Osteoblast (primary cell): ENCODE measurements around the gene RCSD1. TPM values are rescaled to one million over a fixed set of nuclear protein-coding genes. Genes with fewer than 3 reads are reported as not detected.

Experiments
- DNase-seq: peaks from one replicate; pipeline ENCODE4 v3.0.0; 2011; ENCODE audit warnings: low spot score, mixed read lengths; ENCODE audit not compliant: insufficient read length; ENCODE audit errors: missing footprints
- H2AFZ ChIP-seq: 2 replicates; pipeline ENCODE4 v1.6.0; 2011; ENCODE audit warnings: mild to moderate bottlenecking, low read length
- H3K27ac ChIP-seq: 2 replicates; pipeline ENCODE4 v1.5.1; 2011; ENCODE audit warnings: mild to moderate bottlenecking, low read depth, low read length, moderate library complexity
- H3K27me3 ChIP-seq: 2 replicates; pipeline ENCODE4 v1.6.0; 2012; ENCODE audit warnings: mild to moderate bottlenecking, control low read depth, inconsistent platforms, low read length, moderate library complexity; ENCODE audit not compliant: insufficient read depth
- H3K36me3 ChIP-seq: 2 replicates; pipeline ENCODE4 v1.5.1; 2011; ENCODE audit warnings: mild to moderate bottlenecking, low read length, control low read depth, moderate library complexity; ENCODE audit not compliant: insufficient read depth
- H3K4me1 ChIP-seq: 2 replicates; pipeline ENCODE4 v1.5.1; 2011; ENCODE audit warnings: mild to moderate bottlenecking, low read length, control low read depth, moderate library complexity; ENCODE audit not compliant: insufficient read depth
- H3K4me2 ChIP-seq: 2 replicates; pipeline ENCODE4 v1.6.0; 2011; ENCODE audit warnings: mild to moderate bottlenecking, low read length; ENCODE audit not compliant: insufficient read depth
- H3K4me3 ChIP-seq: fragments of 200-600 bp; sonication (generic); 3 replicates; pipeline ENCODE4 v1.5.1; 2012; ENCODE audit warnings: mild to moderate bottlenecking, low read length, inconsistent platforms; ENCODE audit not compliant: insufficient read depth
- H3K79me2 ChIP-seq: 2 replicates; pipeline ENCODE4 v1.6.0; 2012; ENCODE audit warnings: mild to moderate bottlenecking, low read length, control low read depth, inconsistent platforms; ENCODE audit not compliant: insufficient read depth
- H3K9me3 ChIP-seq: 2 replicates; pipeline ENCODE4 v1.5.1; 2011; ENCODE audit warnings: low read depth, low read length, control low read depth
- H4K20me1 ChIP-seq: 2 replicates; pipeline ENCODE4 v1.6.0; 2012; ENCODE audit warnings: mild to moderate bottlenecking, low read length, control low read depth; ENCODE audit not compliant: insufficient read depth
- CTCF ChIP-seq: IDR thresholded peaks from 2 replicates; pipeline ENCODE4 v1.5.1; 2011; ENCODE audit warnings: mild to moderate bottlenecking, low read depth, low read length, moderate library complexity; ENCODE audit errors: extremely low read depth
- total RNA-seq: library from RNA; depleted of rRNA; stranded (reverse); fragments of >200 nt; gene quantifications from 2 replicates; pipeline ENCODE4 v1.2.3, GENCODE V29; 2012

Gene RCSD1
- total RNA-seq, 1 donor: under 0.01 TPM

- no peak for DNase-seq
- Histone ChIP-seq H3K79me2 (no peaks in the 10 kb centered on the region), H3K4me1 (no peaks in the 10 kb centered on the region), H4K20me1 (no peaks in the 10 kb centered on the region), H3K9me3 (no peaks in the 10 kb centered on the region), H3K27ac (no peak overlapping the region), H3K27me3 (no peaks in the 10 kb centered on the region), H3K4me2 (no peak overlapping the region), H3K36me3 (no peaks in the 10 kb centered on the region), H3K4me3 (no peak overlapping the region), H2AFZ (no peak overlapping the region)
- no peak for TF ChIP-seq CTCF
These were observed 47.1 kb downstream of the RCSD1 start for GRCh38 chr1:167676916-167677848.

GRCh38 chr1:167678422-167678821 lies 48.4 kb downstream of the RCSD1 start:
- no peak overlapping the region for H3K4me3 ChIP-seq
- no peak overlapping the region for H3K4me2 ChIP-seq
- no peaks in the 10 kb centered on the region for H3K9me3 ChIP-seq
- no peak overlapping the region for H3K27ac ChIP-seq
- H3K27me3 ChIP-seq: no peaks in the 10 kb centered on the region
- H3K4me1 ChIP-seq: no peaks in the 10 kb centered on the region
- H4K20me1 ChIP-seq: no peaks in the 10 kb centered on the region
- no peak for DNase-seq
- H3K79me2 ChIP-seq: no peaks in the 10 kb centered on the region
- no peaks in the 10 kb centered on the region for H3K36me3 ChIP-seq
- no peak overlapping the region for H2AFZ ChIP-seq
- no peak for TF ChIP-seq CTCF

DNA sequence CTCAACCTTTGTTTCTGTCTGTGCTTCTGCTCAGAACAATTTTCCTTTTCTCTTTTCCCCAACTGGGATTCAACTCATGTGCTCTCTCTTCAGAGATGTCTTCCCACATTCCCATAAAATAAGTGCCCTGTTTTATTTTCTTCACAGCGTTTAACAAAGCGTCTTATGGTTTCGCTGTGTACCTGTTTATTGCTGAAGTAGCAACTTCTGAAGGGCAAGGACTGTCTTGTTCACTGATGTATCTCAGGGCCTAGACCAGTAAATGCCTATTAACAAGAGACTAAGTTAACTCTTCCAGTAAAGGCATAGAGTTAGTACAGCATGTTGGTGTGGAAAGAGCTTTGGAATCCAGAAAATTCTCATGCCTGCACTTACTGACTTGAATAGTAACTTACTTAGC lies 48.8 kb downstream of the RCSD1 start:
- Histone ChIP-seq H3K27me3 (no peaks in the 10 kb centered on the region), H3K27ac (no peak overlapping the region), H4K20me1 (no peaks in the 10 kb centered on the region), H3K36me3 (no peaks in the 10 kb centered on the region), H3K4me2 (no peak overlapping the region), H3K79me2 (no peaks in the 10 kb centered on the region), H3K4me1 (no peaks in the 10 kb centered on the region), H3K4me3 (no peak overlapping the region), H3K9me3 (no peaks in the 10 kb centered on the region), H2AFZ (no peak overlapping the region)
- no peak for DNase-seq
- TF ChIP-seq CTCF: no peak

GRCh38 chr1:167679714-167680113 lies 49.7 kb downstream of the RCSD1 start:
- H3K36me3 ChIP-seq: no peaks in the 10 kb centered on the region
- H4K20me1 ChIP-seq: no peaks in the 10 kb centered on the region
- no peaks in the 10 kb centered on the region for H3K4me1 ChIP-seq
- no peaks in the 10 kb centered on the region for H3K9me3 ChIP-seq
- no peak overlapping the region for H2AFZ ChIP-seq
- no peak overlapping the region for H3K27ac ChIP-seq
- H3K27me3 ChIP-seq: no peaks in the 10 kb centered on the region
- DNase-seq: no peak
- H3K79me2 ChIP-seq: no peaks in the 10 kb centered on the region
- TF ChIP-seq CTCF: no peak
- H3K4me2 ChIP-seq: no peak overlapping the region
- no peak overlapping the region for H3K4me3 ChIP-seq
